RWPE2 (cell line): Measurements from ENCODE around the gene HK1.

Experiments
- ATAC-seq: fragments of 200-7000 bp; cut with Tn5 transposase; 3 replicates; pipeline ENCODE4 v1.9.1; 2021; ENCODE audit warnings: low read depth
- DNase-seq: peaks from one replicate; pipeline ENCODE4 v3.0.0-alpha.2; 2020; ENCODE audit warnings: low spot score
- H3K27ac ChIP-seq: fragments of 450-650 bp; 2 replicates; pipeline ENCODE4 v1.5.1; 2017; ENCODE audit warnings: mild to moderate bottlenecking; ENCODE audit not compliant: poor library complexity, severe bottlenecking
- H3K27me3 ChIP-seq: fragments of 250-450 bp; sonication (Bioruptor Pico); 2 replicates; pipeline ENCODE4 v1.5.1; 2021; ENCODE audit warnings: mild to moderate bottlenecking, moderate library complexity; ENCODE audit not compliant: insufficient read depth, poor library complexity, severe bottlenecking
- H3K36me3 ChIP-seq: fragments of 250-450 bp; sonication (Bioruptor Pico); 2 replicates; pipeline ENCODE4 v1.5.1; 2020; ENCODE audit warnings: low read depth, mild to moderate bottlenecking, moderate library complexity
- H3K4me1 ChIP-seq: fragments of 250-450 bp; sonication (Bioruptor Pico); 2 replicates; pipeline ENCODE4 v1.5.1; 2021; ENCODE audit warnings: mild to moderate bottlenecking, moderate library complexity; ENCODE audit not compliant: insufficient read depth, poor library complexity, severe bottlenecking
- H3K4me3 ChIP-seq: fragments of 250-450 bp; sonication (Bioruptor Pico); 2 replicates; pipeline ENCODE4 v1.5.1; 2021; ENCODE audit warnings: mild to moderate bottlenecking, moderate library complexity; ENCODE audit not compliant: severe bottlenecking
- H3K9me3 ChIP-seq: fragments of 250-450 bp; sonication (Bioruptor Pico); 2 replicates; pipeline ENCODE4 v1.5.1; 2021; ENCODE audit warnings: mild to moderate bottlenecking, moderate library complexity; ENCODE audit not compliant: severe bottlenecking
- TF ChIP-seq, protein P1 (sequence below): fragments of 450-650 bp; IDR thresholded peaks from one replicate; pipeline ENCODE4 v1.5.1; 2017; ENCODE audit warnings: mild to moderate bottlenecking, moderate library complexity; ENCODE audit not compliant: poor library complexity, severe bottlenecking

The HK1 gene

DNA sequence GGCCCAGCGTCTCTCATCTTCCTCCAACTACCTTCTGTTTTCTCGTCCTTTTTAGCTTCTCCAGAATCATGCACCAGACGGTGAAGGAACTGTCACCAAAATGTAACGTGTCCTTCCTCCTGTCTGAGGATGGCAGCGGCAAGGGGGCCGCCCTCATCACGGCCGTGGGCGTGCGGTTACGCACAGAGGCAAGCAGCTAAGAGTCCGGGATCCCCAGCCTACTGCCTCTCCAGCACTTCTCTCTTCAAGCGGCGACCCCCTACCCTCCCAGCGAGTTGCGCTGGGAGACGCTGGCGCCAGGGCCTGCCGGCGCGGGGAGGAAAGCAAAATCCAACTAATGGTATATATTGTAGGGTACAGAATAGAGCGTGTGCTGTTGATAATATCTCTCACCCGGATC is 122.6 kb downstream of the HK1 start:
- Histone ChIP-seq H3K9me3 (no peaks in the 10 kb centered on the region), H3K36me3 (peaks cover 55% of the 10 kb centered on the region), H3K27ac (no peak overlapping the region), H3K27me3 (no peaks in the 10 kb centered on the region), H3K4me1 (no peaks in the 10 kb centered on the region), H3K4me3 (no peak overlapping the region)
- no peak for ATAC-seq
- no peak for DNase-seq
- TF ChIP-seq, protein P1, sequence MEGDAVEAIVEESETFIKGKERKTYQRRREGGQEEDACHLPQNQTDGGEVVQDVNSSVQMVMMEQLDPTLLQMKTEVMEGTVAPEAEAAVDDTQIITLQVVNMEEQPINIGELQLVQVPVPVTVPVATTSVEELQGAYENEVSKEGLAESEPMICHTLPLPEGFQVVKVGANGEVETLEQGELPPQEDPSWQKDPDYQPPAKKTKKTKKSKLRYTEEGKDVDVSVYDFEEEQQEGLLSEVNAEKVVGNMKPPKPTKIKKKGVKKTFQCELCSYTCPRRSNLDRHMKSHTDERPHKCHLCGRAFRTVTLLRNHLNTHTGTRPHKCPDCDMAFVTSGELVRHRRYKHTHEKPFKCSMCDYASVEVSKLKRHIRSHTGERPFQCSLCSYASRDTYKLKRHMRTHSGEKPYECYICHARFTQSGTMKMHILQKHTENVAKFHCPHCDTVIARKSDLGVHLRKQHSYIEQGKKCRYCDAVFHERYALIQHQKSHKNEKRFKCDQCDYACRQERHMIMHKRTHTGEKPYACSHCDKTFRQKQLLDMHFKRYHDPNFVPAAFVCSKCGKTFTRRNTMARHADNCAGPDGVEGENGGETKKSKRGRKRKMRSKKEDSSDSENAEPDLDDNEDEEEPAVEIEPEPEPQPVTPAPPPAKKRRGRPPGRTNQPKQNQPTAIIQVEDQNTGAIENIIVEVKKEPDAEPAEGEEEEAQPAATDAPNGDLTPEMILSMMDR: no peak

DNA sequence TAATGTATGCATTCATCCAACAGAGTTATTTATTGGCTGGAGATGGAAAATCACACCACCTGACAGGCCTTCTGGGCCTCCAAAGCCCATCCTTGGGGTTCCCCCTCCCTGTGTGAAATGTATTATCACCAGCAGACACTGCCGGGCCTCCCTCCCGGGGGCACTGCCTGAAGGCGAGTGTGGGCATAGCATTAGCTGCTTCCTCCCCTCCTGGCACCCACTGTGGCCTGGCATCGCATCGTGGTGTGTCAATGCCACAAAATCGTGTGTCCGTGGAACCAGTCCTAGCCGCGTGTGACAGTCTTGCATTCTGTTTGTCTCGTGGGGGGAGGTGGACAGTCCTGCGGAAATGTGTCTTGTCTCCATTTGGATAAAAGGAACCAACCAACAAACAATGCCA is 123.1 kb downstream of the HK1 start:
- TF ChIP-seq, protein P1: no peak
- Histone ChIP-seq H3K27me3 (no peaks in the 10 kb centered on the region), H3K27ac (no peak overlapping the region), H3K36me3 (peaks cover 52% of the 10 kb centered on the region), H3K4me1 (peaks cover 2% of the 10 kb centered on the region), H3K9me3 (no peaks in the 10 kb centered on the region), H3K4me3 (no peak overlapping the region)
- no peak for ATAC-seq
- DNase-seq: no peak

DNA sequence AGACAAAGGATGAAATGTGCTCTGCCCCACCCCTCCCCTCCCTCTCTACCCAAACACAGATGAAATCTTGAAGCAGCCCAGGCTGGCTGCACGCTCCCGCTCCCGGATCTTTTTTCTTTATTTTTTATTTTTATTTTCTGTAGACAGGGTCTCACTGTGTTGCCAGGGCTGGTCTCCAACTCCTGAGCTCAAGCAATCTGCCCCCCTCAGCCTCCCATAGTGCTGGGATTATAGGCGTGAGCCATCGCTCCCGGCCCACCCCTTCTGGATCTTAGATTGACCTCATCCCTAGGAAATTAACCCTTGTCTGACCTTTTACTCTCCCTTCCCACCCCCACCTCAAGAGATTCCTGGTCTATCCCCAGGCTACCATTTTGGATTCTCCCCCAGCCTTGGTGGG is 124.1 kb downstream of the HK1 start:
- no peak overlapping the region for H3K4me3 ChIP-seq
- H3K27me3 ChIP-seq: no peaks in the 10 kb centered on the region
- ATAC-seq (no peak), DNase-seq (no peak)
- no peak overlapping the region for H3K27ac ChIP-seq
- peaks cover 8% of the 10 kb centered on the region for H3K4me1 ChIP-seq
- TF ChIP-seq, protein P1: no peak
- peaks cover 42% of the 10 kb centered on the region for H3K36me3 ChIP-seq
- no peaks in the 10 kb centered on the region for H3K9me3 ChIP-seq

DNA sequence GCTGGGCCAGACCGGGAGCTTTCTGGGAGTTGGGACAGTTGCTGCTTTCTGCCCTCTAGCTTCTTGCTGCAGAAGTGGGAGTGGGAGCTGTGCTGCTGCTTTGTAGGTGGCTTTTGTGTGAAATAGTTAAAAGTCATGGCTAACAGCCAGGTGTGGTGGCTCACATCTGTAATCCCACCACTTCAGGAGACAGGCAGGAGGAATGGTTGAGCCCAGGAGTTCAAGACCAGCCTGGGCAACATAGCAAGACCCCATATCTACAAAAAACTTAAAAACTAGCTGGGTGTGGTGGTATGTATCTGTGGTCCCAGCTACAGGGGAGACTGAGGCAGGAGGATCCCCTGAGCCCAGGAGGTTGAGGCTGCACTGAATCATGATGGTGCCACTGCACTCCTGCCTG is 124.8 kb downstream of the HK1 start:
- Histone ChIP-seq H3K4me3 (no peak overlapping the region), H3K27me3 (no peaks in the 10 kb centered on the region), H3K4me1 (peaks cover 8% of the 10 kb centered on the region), H3K9me3 (no peaks in the 10 kb centered on the region), H3K27ac (no peak overlapping the region), H3K36me3 (peaks cover 36% of the 10 kb centered on the region)
- TF ChIP-seq, protein P1: no peak
- ATAC-seq (no peak), DNase-seq (no peak)

DNA sequence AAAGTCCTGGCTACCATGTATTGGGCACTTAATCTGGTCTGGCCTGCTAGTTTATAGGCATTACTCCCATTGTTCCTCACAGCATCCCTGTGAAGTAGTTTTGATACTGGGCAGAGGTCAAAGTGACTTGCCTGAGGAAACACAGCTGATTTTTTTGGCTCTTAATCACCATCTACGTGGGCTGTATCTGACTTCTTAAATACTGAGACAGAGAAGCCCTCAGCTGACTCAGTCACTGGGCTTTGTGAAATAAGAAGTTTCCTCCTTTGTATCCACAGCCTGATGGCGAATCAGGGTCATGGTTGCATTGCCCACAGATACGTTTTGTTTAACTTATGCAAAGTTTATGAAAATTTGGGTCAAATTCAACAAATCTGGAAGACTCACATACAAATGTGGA is 125.2 kb downstream of the HK1 start:
- H3K27me3 ChIP-seq: no peaks in the 10 kb centered on the region
- DNase-seq (no peak), ATAC-seq (no peak)
- TF ChIP-seq, protein P1: no peak
- no peak overlapping the region for H3K27ac ChIP-seq
- no peak overlapping the region for H3K4me3 ChIP-seq
- H3K9me3 ChIP-seq: no peaks in the 10 kb centered on the region
- peaks cover 11% of the 10 kb centered on the region for H3K4me1 ChIP-seq
- H3K36me3 ChIP-seq: peaks cover 31% of the 10 kb centered on the region
